GM21367 (cell line): ENCODE data around the gene DYRK1A.
A peak's percentile ranks its signal among the peaks of the same experiment; 100 is the strongest.

Source experiments
- ATAC-seq: cut with Tn5 transposase; IDR thresholded peaks from one replicate; pipeline ENCODE4 v1.9.1; 2021; ENCODE audit not compliant: unreplicated experiment

The DYRK1A gene

GRCh38 chr21:37365517-37366481 is 774 bp upstream of the DYRK1A start:
- peak; percentile 22 for ATAC-seq

GRCh38 chr21:37367336-37367702 is 746 bp downstream of the DYRK1A start:
- peak; percentile 2 for ATAC-seq

- peak; percentile 1 for ATAC-seq
Observed at GRCh38 chr21:37367703-37368540, 1.3 kb downstream of the DYRK1A start.

- no peak for ATAC-seq
Observed at GRCh38 chr21:37368541-37369279, 2.1 kb downstream of the DYRK1A start.

GRCh38 chr21:37369307-37369854 is 2.8 kb downstream of the DYRK1A start:
- ATAC-seq = no peak

- no peak for ATAC-seq
Observed at GRCh38 chr21:37370152-37371040, 3.8 kb downstream of the DYRK1A start.

- ATAC-seq = no peak
Observed at GRCh38 chr21:37371041-37371397, 4.4 kb downstream of the DYRK1A start.

GRCh38 chr21:37372127-37372731 is 5.7 kb downstream of the DYRK1A start:
- no peak for ATAC-seq

GRCh38 chr21:37372951-37373350 is 6.4 kb downstream of the DYRK1A start:
- ATAC-seq = no peak

GRCh38 chr21:37373539-37373938 is 7.0 kb downstream of the DYRK1A start:
- no peak for ATAC-seq

GRCh38 chr21:37374027-37374426 is 7.5 kb downstream of the DYRK1A start:
- ATAC-seq = no peak

GRCh38 chr21:37375866-37376574 is 9.4 kb downstream of the DYRK1A start:
- no peak for ATAC-seq

GRCh38 chr21:37378700-37379139 is 12.1 kb downstream of the DYRK1A start:
- ATAC-seq = no peak

- no peak for ATAC-seq
Observed at GRCh38 chr21:37380349-37381323, 14.1 kb downstream of the DYRK1A start.

GRCh38 chr21:37381883-37382585 is 15.5 kb downstream of the DYRK1A start:
- no peak for ATAC-seq

GRCh38 chr21:37383086-37383485 is 16.5 kb downstream of the DYRK1A start:
- no peak for ATAC-seq

- no peak for ATAC-seq
Observed at GRCh38 chr21:37383784-37384311, 17.3 kb downstream of the DYRK1A start.
